SU-DHL-6 (cell line): Measurements from ENCODE around the gene LRRC8E.

Experiments used
- H2AFZ ChIP-seq: fragments of 200-600 bp; sonication (generic); 2 replicates; pipeline ENCODE4 v1.6.1; 2014; ENCODE audit warnings: low read depth, mild to moderate bottlenecking, moderate library complexity, mixed read lengths, antibody characterized with exemption, low read length; ENCODE audit not compliant: severe bottlenecking
- H3F3A ChIP-seq: fragments of 200-600 bp; shearing (Covaris generic); 2 replicates; pipeline ENCODE4 v1.6.0; 2016; ENCODE audit warnings: antibody characterized with exemption, mild to moderate bottlenecking; ENCODE audit not compliant: insufficient read depth
- H3K27ac ChIP-seq: fragments of 200-600 bp; sonication (generic); 2 replicates; pipeline ENCODE4 v1.5.1; 2016; ENCODE audit warnings: low read depth, mild to moderate bottlenecking, low read length, moderate library complexity, mixed read lengths
- H3K27me3 ChIP-seq: fragments of 200-600 bp; sonication (generic), shearing (Covaris generic); 2 replicates; pipeline ENCODE4 v1.6.0; 2014; ENCODE audit warnings: mild to moderate bottlenecking, low read length
- H3K36me3 ChIP-seq: fragments of 200-600 bp; sonication (generic); 2 replicates; pipeline ENCODE4 v1.6.1; 2014; ENCODE audit warnings: mild to moderate bottlenecking, low read length, mixed read lengths
- H3K4me2 ChIP-seq: fragments of 300-600, 200-600 bp; shearing (Covaris generic), sonication (generic); 2 replicates; pipeline ENCODE4 v1.6.0; 2014; ENCODE audit warnings: low read length, low read depth, mild to moderate bottlenecking; ENCODE audit not compliant: poor library complexity, severe bottlenecking
- H3K4me3 ChIP-seq: fragments of 200-600 bp; sonication (generic); 2 replicates; pipeline ENCODE4 v1.5.1; 2014; ENCODE audit warnings: antibody characterized with exemption, low read length, mild to moderate bottlenecking, mixed read lengths; ENCODE audit not compliant: insufficient read depth, poor library complexity, severe bottlenecking
- H3K79me2 ChIP-seq: fragments of 200-600 bp; sonication (generic); 2 replicates; pipeline ENCODE4 v1.6.1; 2014; ENCODE audit warnings: mild to moderate bottlenecking, low read length, moderate library complexity; ENCODE audit not compliant: insufficient read depth
- H3K9ac ChIP-seq: fragments of 200-600 bp; sonication (generic); 2 replicates; pipeline ENCODE4 v1.7.0; 2014; ENCODE audit warnings: mild to moderate bottlenecking, low read length
- H3K9me2 ChIP-seq: fragments of 200-600 bp; sonication (generic); replicated peaks from 2 replicates; pipeline ENCODE4 v1.6.1; 2014; ENCODE audit warnings: low read length; ENCODE audit not compliant: insufficient read depth
- H3K9me3 ChIP-seq: fragments of 200-600 bp; sonication (generic); 2 replicates; pipeline ENCODE4 v1.6.1; 2014; ENCODE audit warnings: low read length, mixed read lengths; ENCODE audit not compliant: insufficient read depth
- H4K20me1 ChIP-seq: fragments of 200-600 bp; sonication (generic); 2 replicates; pipeline ENCODE4 v1.6.1; 2014; ENCODE audit warnings: low read depth, mild to moderate bottlenecking, antibody characterized with exemption, low read length, moderate library complexity, mixed read lengths
- EZH2phosphoT487 ChIP-seq: fragments of 200-600 bp; sonication (generic), shearing (Covaris generic); conservative IDR thresholded peaks from 2 replicates; pipeline ENCODE4 v1.6.1; 2018; ENCODE audit warnings: mild to moderate bottlenecking, antibody characterized with exemption, low read length, moderate library complexity, mixed read lengths
- TF ChIP-seq, protein P1 (sequence below): fragments of 200-600 bp; sonication (generic); IDR thresholded peaks from one replicate; pipeline ENCODE4 v1.5.1; 2017; ENCODE audit warnings: antibody characterized with exemption, mild to moderate bottlenecking, low read length, moderate library complexity; ENCODE audit not compliant: insufficient read depth, poor library complexity, severe bottlenecking

LRRC8E gene

DNA sequence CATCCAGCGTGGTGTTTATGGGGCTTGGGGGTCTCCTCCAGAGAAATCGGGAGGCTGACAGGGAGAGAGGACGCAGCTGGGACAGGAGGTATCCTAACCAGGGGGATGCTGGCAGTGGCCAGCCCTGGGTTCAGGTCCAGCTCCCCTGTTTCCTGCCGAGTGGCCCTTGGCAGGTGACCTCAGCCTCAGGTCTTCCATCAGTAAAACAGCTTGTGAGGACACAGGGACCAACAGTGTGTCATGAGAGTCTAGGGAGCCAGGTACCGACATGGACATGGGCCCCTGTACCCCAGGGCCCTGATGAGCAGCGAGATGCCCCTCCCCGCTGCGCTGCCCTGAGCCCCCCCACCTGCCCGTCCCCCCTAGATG lies 38.7 kb upstream of the LRRC8E start:
- Histone ChIP-seq H3K79me2 (no peaks in the 10 kb centered on the region), H3K27ac (no peak overlapping the region), H3K4me2 (no peak overlapping the region), H3F3A (no peaks in the 10 kb centered on the region), H3K4me3 (no peak overlapping the region), H3K36me3 (no peaks in the 10 kb centered on the region), H3K9ac (no peak overlapping the region), H3K27me3 (no peaks in the 10 kb centered on the region), H3K9me2 (no peaks in the 10 kb centered on the region), H2AFZ (no peak overlapping the region), H4K20me1 (no peaks in the 10 kb centered on the region), H3K9me3 (no peaks in the 10 kb centered on the region)
- TF ChIP-seq EZH2phosphoT487 = no peak
- TF ChIP-seq, protein P1, sequence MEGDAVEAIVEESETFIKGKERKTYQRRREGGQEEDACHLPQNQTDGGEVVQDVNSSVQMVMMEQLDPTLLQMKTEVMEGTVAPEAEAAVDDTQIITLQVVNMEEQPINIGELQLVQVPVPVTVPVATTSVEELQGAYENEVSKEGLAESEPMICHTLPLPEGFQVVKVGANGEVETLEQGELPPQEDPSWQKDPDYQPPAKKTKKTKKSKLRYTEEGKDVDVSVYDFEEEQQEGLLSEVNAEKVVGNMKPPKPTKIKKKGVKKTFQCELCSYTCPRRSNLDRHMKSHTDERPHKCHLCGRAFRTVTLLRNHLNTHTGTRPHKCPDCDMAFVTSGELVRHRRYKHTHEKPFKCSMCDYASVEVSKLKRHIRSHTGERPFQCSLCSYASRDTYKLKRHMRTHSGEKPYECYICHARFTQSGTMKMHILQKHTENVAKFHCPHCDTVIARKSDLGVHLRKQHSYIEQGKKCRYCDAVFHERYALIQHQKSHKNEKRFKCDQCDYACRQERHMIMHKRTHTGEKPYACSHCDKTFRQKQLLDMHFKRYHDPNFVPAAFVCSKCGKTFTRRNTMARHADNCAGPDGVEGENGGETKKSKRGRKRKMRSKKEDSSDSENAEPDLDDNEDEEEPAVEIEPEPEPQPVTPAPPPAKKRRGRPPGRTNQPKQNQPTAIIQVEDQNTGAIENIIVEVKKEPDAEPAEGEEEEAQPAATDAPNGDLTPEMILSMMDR = no peak

DNA sequence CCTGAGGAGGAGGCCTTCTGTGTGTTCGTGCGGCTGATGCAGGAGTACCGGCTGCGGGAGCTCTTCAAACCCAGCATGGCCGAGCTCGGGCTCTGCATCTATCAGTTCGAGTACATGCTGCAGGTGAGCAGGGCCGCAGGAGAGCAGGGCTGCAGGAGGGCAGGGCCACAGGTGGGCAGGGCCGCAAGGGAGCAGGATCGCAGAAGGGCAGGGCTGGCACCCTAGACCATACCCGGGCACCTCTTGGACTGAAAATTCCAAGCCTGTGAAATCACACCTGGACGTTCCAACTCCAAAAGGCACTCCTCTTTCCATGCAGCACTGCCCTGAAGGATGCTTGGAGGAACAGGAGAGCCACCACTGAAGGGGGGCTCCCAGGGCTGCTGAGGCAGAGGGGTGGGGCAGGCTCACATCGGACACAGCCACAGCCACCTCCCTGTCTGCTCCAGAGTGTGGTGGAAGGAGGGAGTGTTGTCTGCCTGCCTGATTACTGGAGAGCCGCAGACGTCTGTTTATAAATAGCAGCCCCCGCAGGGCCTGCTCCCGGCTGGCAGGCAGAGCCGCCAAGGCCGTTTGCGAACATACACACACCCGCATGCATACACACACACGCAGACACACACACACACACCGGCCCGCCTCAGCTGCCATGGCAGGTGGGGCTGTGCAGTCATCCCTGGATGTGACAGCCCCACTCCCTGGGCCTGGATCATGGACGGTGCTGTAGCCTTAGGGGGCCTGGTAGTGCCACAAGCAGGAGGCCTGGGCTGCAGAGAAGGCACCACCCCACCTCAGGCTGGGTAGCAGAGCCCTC lies 38.1 kb upstream of the LRRC8E start:
- Histone ChIP-seq H3K4me3 (no peak overlapping the region), H2AFZ (no peak overlapping the region), H3K9ac (no peak overlapping the region), H4K20me1 (no peaks in the 10 kb centered on the region), H3K9me3 (no peaks in the 10 kb centered on the region), H3K27ac (no peak overlapping the region), H3K9me2 (no peaks in the 10 kb centered on the region), H3K36me3 (no peaks in the 10 kb centered on the region), H3K4me2 (no peak overlapping the region), H3F3A (no peaks in the 10 kb centered on the region), H3K27me3 (no peaks in the 10 kb centered on the region), H3K79me2 (no peaks in the 10 kb centered on the region)
- TF ChIP-seq, protein P1 = no peak
- no peak for TF ChIP-seq EZH2phosphoT487

DNA sequence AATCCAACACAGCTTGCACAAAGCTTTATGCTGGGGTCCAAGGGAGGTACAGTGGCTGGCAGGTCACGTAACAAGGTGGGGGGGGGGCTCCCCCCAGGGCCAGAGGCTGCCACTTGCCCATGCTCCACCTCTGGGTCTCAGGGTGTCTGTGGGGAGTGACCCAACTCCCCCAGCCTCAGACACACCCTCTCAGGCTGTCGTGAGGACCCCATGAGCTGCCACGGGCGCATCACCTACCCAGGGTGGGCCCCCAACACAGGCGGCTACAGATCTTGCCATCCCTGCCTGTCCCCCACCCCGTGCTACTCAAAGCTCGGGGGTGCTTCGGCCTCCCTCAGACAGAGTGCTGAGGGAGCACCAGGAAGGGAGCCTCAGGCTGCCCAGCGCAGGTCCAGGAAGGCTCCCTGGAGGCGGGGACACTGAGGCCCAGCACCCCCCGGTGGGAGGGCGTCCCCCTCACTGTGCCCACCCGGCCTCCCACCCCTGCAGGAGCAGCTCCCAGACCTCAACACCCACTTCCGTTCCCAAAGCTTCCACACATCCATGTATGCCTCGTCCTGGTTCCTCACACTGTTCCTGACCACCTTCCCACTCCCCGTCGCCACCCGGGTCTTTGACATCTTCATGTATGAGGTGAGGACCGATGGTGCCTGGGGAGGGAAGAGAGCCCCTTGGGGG lies 37.2 kb upstream of the LRRC8E start:
- Histone ChIP-seq H3K36me3 (no peaks in the 10 kb centered on the region), H4K20me1 (no peaks in the 10 kb centered on the region), H3K9me3 (no peaks in the 10 kb centered on the region), H3K27me3 (no peaks in the 10 kb centered on the region), H3K9me2 (no peaks in the 10 kb centered on the region), H3K9ac (no peak overlapping the region), H3F3A (no peaks in the 10 kb centered on the region), H3K4me3 (no peak overlapping the region), H3K4me2 (no peak overlapping the region), H2AFZ (no peak overlapping the region), H3K79me2 (no peaks in the 10 kb centered on the region), H3K27ac (no peak overlapping the region)
- no peak for TF ChIP-seq EZH2phosphoT487
- TF ChIP-seq, protein P1 = no peak
